Stimulated activated CD4-positive, alpha-beta T cell treated with anti-CD3 and anti-CD28 coated beads, Interleukin-12 subunit alpha, Interleukin-12 subunit beta, amount 100 ng/mL, for 24 hours (primary cell): Measurements from ENCODE around the gene NRP1.
A peak's percentile ranks its signal among the peaks of the same experiment; 100 is the strongest.

Experiments
- DNase-seq, 2 experiments: peaks; one replicate each; pipeline ENCODE4 v3.0.0-alpha.2; 2020; ENCODE audit warnings: low read depth in 2 of 2

Gene NRP1

GRCh38 chr10:33212061-33212748 lies 122.3 kb downstream of the NRP1 start:
- no peak for DNase-seq

DNA sequence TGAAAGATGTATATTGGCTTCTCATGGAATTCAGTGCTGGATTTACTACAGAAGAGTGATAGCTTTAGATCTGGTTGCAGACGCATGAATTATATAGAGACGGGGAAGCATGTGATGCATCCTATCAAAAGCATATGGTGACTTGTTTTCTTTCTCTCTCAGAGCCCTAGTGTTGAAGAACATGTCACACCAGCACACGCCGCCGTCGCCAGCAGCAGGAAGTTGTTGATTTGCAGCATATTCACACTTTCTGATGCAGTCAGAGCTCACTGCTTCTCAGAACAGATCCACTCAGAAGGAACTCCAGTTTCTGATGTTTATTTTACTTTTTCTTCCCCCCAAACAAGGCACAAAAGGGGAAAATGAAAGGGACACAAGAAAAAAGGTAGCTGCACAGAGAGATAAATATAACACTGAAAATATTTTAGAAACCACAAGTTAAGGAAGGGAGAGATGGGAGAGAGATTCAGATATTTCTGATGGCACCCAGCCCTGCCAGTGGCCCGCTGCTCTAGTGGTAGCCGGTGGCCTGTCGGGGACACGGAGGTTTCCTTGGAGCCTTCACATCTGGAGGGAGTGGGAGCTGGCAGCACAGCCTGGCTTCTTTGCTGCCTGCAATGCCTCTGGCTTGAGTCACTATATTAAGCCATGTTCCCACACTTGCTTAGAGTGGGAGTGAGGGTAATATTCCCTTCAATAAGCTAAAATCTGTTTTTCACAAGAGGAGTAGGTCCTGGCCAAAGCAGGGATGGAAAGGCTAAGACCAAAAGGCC lies 123.2 kb downstream of the NRP1 start:
- no peak for DNase-seq

- DNase-seq = no peak
Observed at GRCh38 chr10:33209802-33210201, 124.7 kb downstream of the NRP1 start.

DNA sequence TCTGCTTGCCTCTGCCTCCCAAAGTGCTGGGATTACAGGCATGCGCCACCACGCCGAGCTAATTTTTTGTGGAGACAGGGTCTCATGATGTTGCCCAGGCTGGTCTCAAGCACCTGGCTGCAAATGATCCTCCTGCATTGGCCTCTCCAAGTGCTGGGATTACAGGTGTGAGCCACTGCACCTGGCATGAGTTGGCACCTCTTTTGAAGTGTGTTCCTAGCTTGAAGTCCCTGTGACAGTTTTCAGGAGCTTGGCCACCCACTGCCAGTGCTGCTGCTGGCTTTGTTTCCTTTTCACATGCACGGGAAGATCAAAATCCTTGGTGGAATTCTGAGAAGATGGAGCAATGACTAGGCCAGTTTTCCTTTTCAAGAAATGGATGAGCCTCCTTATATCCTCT lies 126.3 kb downstream of the NRP1 start:
- no peak for DNase-seq

DNA sequence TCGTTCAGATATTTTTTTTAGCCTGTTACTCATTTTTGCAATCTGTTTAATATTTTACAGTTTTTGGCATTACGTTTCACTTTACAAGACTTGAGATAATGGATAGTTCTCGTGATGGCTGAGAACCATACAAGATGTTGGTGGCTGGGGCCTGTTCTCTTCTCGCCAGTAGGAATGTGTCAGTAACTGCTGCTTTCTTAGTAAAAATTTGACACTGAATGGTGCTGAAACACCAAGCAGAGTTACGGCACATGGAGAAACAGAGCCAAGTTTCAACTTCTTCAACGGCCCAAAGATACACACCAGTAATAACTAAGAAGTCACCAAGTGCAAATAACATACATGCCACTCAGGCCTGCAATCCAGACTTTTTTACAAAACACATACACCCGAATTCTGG lies 130.4 kb downstream of the NRP1 start:
- DNase-seq = no peak

DNA sequence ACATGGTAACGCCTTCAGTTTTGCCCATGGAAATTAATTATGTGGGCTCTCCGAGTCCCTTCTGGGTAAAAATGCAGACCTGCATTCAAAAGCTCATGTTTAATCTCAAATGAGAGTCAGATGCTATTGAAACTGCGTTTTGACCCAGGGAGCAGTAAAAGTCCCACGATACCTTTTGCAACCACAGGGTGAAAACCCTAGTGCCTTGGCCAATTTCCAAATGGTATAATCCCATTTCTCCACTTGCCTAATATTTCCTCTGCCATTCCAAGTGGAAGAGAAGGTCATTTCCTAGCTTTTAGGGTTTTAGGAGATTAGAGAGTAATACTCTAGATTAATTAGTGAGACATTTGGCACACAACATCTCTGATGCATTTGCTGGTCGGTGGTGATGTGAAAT lies 132.5 kb downstream of the NRP1 start:
- DNase-seq = no peak

DNA sequence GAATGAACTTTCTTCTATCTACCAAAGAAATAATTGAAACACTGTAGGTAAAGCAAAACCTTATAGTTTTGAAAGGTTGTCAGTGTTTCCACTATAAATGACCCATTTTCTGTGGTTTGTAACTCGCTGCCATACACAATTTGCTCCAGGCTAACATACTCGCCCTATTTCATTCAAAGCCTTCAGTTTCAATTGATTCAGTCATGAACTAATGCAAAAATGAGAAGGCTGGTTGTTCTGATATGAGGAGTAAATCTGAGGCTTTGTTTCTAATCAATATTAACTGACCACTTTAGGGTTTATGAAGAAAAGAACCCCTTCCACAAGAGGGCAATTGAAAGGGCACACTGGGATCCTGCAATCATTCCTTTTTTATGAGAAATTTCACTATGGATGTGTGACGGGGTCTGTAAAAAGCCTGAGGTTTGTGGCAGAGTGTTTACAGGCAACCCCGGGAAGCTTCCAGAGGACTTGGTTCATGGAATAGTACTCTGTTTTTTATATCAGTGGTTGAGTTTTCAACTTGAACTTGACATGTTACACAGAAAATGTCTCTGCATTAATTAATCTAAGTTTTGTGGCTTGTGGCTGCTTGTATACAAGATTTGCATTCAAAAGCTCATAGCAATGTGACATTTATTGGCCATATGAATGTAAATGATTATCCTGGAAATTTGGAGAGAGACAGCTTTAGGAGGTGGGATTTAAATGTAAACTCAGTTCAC lies 133.2 kb downstream of the NRP1 start:
- DNase-seq = no peak

GRCh38 chr10:33199731-33200232 lies 134.7 kb downstream of the NRP1 start:
- no peak for DNase-seq

- DNase-seq = no peak
Observed at GRCh38 chr10:33198610-33199009, 135.9 kb downstream of the NRP1 start.

GRCh38 chr10:33196710-33197491 lies 137.6 kb downstream of the NRP1 start:
- DNase-seq = no peak

- no peak for DNase-seq
Observed at GRCh38 chr10:33196377-33196706, 138.1 kb downstream of the NRP1 start.

DNA sequence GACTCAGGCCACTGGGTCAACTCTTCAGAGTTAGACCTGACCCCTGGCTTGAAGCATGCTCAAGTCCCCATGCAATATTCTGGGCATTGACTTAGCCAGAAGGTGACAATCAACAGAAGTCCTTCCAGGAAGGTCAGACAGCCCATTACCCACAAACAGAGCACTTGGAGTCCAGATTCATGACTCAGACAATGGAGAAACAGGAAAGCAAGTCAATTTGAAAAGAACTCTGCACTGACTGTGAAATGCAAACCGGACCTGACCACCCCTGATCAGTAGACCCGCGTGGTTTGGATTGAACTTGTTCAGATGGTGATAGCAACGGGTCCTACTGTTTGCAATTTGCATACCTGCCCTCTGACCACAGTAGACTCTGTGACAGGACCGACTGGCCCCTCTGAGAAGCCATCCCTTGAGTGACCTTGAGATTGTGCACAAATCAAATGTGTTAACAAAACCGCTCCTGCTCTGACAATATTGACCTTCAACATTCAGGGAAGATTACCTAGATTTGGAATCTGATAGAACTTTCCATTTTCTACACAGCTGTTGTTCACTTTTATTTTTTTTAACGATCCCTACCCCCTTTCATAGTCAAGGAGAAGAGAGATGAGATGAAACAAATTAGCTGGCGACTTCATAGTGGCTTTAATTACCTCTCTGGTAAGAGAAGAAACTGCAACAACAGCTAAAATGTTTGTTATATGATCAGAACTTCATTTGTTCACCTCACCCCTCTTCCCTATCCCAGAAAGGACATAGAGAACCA lies 138.7 kb downstream of the NRP1 start:
- no peak for DNase-seq

- DNase-seq = no peak
Observed at GRCh38 chr10:33193701-33194521, 140.6 kb downstream of the NRP1 start.

DNA sequence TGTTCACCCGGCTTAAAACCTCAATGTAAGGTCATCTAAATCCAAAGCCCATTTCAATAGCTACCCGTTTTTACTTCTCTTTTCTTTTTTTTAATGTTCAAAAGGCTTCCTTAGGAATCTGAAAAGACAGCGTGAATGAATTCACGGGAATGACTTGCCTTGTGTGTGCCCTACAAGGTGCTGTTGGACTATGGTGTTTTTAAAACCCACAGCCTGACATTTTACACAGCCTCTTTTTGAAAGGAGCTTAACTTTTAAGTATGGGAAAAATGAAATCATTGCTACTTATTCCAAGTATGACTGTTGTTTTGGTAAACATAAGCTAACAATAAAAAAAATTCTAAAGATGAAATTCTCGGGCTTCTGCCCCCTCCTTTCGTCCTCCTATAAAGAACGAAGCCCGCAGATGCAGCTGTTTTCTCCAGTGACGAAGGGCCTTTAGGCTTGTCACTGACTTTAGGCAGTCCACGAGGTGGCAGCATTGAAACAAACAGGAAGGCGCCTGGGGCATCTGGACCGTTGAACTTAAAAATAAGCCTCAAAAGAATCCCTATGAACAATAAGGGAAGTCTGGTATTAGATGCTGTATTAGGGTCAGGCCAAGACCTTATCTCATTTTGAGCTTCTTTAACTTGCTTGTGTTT lies 141.3 kb downstream of the NRP1 start:
- DNase-seq = peak; percentile 48 to 64

DNA sequence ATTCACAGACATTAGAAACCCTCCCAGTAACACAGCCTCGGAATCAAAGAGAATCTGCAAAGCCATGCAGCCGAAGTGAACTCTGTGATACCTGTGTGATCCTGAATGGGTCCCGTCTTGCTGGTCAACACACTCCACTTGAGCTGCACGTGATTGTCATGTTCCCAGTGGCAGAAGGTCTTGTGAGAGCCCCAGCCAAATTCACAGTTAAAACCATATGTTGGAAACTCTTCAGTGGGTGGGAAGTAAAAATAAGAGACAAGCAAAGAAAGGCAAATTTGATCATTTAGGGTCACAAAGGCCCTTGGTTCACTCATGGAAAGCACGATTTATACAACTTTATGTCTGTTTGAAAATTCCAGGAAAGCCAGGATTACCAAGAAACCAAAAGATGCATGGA lies 142.3 kb downstream of the NRP1 start:
- no peak for DNase-seq

DNA sequence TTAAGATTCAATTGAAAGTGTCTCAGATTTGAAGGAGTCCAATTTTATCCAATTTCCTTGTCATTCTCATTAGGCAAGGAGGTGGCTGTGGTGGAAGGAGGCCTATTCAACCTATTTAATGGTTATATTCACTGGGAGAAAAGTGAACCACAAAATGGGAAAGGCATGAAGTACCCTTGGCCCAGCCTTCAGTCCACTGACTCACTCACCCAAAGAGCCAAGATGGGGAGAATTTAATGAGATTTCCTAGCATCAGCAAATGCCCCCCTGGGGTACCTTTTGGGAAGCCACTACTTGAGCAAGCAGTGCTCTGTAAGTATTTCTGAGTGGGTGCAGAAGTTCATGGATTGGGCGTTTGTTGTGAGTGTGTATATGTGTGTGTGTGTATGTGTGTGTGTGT lies 144.1 kb downstream of the NRP1 start:
- no peak for DNase-seq

- DNase-seq = no peak
Observed at GRCh38 chr10:33189808-33190207, 144.7 kb downstream of the NRP1 start.

GRCh38 chr10:33189363-33189762 lies 145.1 kb downstream of the NRP1 start:
- no peak for DNase-seq

- DNase-seq = no peak
Observed at GRCh38 chr10:33187427-33187999, 147.0 kb downstream of the NRP1 start.
